8988T (cell line): Measurements from ENCODE around the gene VSIG10L2.
"Not testable (repeated sequence)": the region's sequence is repeated elsewhere in the genome, so short reads cannot be mapped to it uniquely, and the experiment has no call there.

Experiments used
- DNase-seq: peaks from one replicate; pipeline ENCODE4 v3.0.0; 2011

Gene VSIG10L2

GRCh38 chr11:125974284-125974683 is 28.4 kb downstream of the VSIG10L2 start:
- no peak for DNase-seq

DNA sequence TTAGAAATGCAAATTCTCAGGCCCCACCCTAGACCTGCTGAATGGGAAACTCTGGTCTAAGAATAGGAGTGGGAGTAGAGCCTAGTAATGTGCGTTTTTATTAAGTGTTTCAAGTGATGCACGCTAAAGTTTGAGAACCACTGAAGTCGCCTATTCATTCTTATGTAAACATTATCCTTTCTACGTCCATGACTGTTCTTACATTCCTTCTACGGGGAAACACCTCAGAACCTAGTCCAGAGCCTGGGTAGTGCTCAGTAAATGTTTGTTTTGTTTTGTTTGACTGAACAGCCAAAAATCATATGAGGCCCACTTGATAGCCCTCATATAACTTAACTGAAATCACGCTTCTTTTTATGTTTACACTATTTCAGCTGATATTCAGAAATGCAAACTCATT is 29.8 kb downstream of the VSIG10L2 start:
- no peak for DNase-seq

- DNase-seq: no peak
Measured at GRCh38 chr11:125976156-125976555, 30.3 kb downstream of the VSIG10L2 start.

GRCh38 chr11:125977333-125977732 is 31.5 kb downstream of the VSIG10L2 start:
- no peak for DNase-seq

DNA sequence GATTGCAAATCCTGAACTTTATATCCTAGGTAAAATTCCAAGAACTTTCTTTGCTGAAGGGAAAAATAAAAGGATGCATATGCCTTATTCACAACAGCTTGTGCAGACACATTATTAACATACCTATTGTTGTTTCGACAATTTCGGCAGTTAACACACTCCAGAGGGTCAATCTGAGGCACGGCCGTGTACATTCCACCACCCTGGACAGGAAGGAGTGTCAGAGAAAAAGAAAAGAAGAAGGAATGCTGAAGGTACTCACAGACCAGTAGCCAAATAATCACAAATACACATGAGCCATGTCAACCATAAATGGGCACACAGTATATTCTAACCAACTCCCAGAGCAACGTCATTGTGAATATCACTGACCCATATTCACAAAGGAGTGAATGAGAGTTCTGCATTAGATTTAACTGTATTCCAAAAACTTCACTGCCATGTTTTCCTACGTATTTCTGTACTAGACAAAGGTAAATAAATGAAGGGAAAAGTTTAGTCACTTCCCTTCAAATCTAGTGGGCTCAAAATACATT is 32.4 kb downstream of the VSIG10L2 start:
- no peak for DNase-seq

GRCh38 chr11:125978778-125979407 is 33.0 kb downstream of the VSIG10L2 start:
- no peak for DNase-seq

GRCh38 chr11:125979511-125979910 is 33.7 kb downstream of the VSIG10L2 start:
- no peak for DNase-seq

DNA sequence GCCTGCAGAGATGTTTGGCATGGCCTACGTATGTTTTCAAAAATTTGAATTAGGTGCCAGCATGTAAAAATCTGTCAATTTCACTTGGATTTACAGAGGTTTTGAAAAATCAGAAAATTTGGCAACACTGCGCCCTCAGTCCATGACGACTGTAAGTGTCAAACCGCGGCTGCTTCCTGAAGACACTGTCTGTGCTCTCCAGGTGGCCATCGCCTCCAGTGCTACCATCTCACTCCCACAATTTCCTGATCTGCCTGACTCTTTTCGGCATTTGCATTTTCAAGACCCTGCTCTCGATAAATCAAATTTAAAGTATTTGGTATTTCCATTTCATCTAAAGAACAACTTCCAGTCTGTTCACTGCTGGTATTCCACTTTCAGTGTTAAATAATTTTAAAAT is 34.6 kb downstream of the VSIG10L2 start:
- DNase-seq: no peak

GRCh38 chr11:125982348-125982730 is 36.5 kb downstream of the VSIG10L2 start:
- DNase-seq: no peak

DNA sequence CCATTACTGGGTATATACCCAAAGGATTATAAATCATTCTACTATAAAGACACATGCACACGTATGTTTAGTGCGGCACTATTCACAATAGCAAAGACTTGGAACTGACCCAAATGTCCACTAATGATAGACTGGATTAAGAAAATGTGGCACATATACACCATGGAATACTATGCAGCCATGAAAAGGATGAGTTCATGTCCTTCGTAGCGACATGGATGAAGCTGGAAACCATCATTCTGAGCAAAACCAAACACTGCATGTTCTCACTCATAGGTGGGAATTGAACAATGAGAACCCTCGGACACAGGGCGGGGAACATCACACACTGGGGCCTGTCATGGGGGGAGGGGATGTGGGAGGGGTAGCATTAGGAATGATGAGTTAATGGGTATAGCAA is 40.1 kb downstream of the VSIG10L2 start:
- DNase-seq: not testable (repeated sequence)

DNA sequence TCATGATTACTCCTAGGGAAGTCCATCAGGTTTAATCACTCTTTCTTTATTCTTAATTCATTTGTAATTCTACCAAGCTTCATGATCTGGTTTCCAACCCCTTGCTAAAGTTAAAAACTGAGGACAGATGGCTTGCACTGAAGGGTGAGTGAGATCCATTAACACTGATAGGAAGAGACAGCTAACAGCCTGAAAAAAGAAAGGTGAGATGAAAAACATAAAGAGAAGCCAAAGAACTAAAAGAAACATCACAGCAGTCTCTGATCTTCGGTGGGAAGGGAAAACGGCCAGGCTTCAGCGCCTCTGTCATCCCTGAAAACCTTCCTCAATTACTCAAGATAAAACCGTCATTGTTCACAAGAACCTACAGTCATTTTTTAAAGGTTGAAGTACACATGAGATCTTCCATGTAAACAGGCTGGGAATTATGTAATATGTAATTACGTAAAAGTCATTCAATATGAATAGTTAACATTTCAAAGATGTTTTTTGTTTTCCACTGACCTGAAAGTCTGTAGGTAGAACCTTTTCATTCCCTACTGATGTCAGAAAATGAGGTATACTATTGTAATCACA is 41.3 kb downstream of the VSIG10L2 start:
- no peak for DNase-seq

- no peak for DNase-seq
Measured at GRCh38 chr11:125990244-125990643, 44.4 kb downstream of the VSIG10L2 start.

DNA sequence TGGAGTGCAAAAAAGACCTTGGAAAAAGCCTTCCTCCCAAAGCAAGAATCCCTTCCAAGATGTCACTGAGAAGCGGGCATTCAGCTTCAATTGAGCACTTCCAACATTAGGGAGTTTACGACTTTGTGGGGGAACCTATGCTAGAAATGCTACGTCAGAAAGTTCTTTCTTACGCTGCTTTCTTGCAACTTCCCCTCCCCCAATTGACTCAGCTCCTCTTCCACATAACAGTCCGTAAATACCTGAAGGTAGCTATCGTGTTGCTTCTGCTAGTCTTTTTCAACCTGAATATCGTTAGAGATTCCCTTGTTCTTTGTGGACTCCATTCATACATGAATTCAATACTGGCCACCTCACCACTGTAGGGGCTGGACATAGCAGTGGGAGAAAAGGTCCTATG is 47.0 kb downstream of the VSIG10L2 start:
- no peak for DNase-seq

DNA sequence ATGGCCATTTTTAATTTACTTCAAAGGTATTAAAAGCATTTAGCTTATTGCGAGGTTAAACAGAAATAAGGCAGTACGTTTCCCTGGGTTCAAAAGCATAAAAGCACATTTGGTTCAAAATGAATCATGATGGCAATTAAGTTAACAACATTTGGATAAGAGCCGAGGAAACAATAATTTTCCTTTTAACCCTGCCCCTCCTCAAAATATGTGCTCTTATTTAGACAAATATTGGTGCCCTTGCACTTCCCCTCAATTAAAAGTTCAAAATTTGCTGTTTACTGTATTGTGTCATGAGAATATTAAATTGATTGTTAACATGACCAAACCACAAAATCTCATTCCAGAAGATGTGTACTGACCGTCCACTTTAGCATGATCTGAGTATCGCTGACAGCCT is 48.7 kb downstream of the VSIG10L2 start:
- no peak for DNase-seq

DNA sequence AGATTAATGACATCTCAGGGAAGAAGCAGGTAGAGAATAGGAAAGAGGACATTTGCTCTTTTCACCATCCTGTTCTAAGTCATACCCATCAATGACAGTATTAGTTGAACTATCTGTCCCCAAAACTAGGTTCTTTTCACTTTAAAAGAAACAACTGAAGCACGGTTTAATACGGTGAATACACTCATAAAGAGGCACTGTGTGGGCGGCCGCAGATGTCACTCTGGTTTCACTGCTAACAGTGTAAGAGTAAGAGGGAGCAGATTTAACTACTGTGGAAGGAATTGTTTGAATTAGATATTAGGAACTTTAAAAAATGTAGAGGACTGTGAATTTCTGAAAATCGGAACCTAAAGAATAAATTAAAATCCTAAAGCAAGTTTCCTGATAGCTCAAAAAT is 49.5 kb downstream of the VSIG10L2 start:
- DNase-seq: no peak

DNA sequence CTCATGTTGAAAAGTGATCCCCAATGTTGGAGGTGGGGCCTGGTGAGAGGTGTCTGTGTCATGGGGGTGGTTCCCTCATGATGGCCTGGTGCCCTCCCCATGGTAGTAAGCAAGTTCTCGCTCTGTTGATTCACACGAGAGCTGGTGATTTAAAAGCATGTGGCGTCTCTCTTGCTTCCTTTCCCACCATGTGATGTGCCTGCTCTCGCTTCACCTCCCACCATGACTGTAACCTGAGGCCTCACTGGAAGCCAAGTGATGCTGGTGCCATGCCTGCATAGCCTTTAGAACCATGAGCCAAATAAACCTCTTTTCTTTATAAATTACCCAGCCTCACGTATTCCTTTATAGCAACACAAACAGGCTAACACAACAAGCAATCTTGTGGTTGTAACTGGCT is 52.4 kb downstream of the VSIG10L2 start:
- DNase-seq: no peak

GRCh38 chr11:125999234-125999880 is 53.5 kb downstream of the VSIG10L2 start:
- no peak for DNase-seq

- DNase-seq: no peak
Measured at GRCh38 chr11:126002181-126002580, 56.3 kb downstream of the VSIG10L2 start.
